NT2/D1 (cell line): Measurements from ENCODE around the gene YAF2.

Experiments
- SUZ12 ChIP-seq: IDR thresholded peaks from 2 replicates; pipeline ENCODE4 v1.6.1; 2011; ENCODE audit not compliant: insufficient read length, insufficient read depth; ENCODE audit errors: extremely low read depth
- YY1 ChIP-seq: IDR thresholded peaks from 2 replicates; pipeline ENCODE4 v1.6.1; 2011; ENCODE audit not compliant: insufficient read length, insufficient read depth
- ZNF274 ChIP-seq: IDR thresholded peaks from 2 replicates; pipeline ENCODE4 v1.6.1; 2011; ENCODE audit warnings: mild to moderate bottlenecking, low read depth, low read length

DNA sequence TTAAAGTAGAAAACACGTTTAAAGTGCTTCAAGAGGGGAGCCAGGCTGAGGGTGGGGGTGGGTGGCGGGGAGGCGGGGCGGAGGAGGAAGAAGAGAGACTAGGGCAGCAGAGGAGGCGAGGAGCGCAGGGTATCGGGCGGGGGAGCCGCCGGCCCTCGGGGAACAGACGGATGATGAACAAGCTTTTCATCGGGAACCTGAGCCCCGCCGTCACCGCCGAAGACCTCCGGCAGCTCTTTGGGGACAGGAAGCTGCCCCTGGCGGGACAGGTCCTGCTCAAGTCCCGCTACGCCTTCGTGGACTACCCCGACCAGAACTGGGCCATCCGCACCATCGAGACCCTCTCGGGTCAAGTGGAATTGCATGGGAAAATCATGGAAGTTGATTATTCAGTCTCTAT, 48.7 kb upstream of the YAF2 start:
- TF ChIP-seq SUZ12 (no peak), YY1 (no peak), ZNF274 (no peak)
